Skeletal muscle satellite cell (primary cell): ENCODE data around the gene MCU.
A peak's percentile ranks its signal among the peaks of the same experiment; 100 is the strongest.

Source experiments
- H3K27me3 ChIP-seq: 2 replicates; pipeline ENCODE4 v1.7.0; 2013; ENCODE audit warnings: low read length; ENCODE audit not compliant: control insufficient read depth, insufficient read depth
- H3K36me3 ChIP-seq: 2 replicates; pipeline ENCODE4 v1.7.0; 2013; ENCODE audit warnings: mild to moderate bottlenecking, control low read depth, low read length; ENCODE audit not compliant: insufficient read depth
- H3K4me1 ChIP-seq: 2 replicates; pipeline ENCODE4 v1.7.0; 2013; ENCODE audit warnings: low read length; ENCODE audit not compliant: control insufficient read depth, insufficient read depth
- H3K4me2 ChIP-seq: 2 replicates; pipeline ENCODE4 v1.7.0; 2013; ENCODE audit warnings: mild to moderate bottlenecking, low read length
- H3K4me3 ChIP-seq: 2 replicates; pipeline ENCODE4 v1.7.0; 2013; ENCODE audit warnings: low read length
- H3K9ac ChIP-seq: 2 replicates; pipeline ENCODE4 v1.7.0; 2013; ENCODE audit warnings: mild to moderate bottlenecking, low read depth, low read length, moderate library complexity
- H3K9me3 ChIP-seq: replicated peaks from 2 replicates; pipeline ENCODE4 v1.7.0; 2013; ENCODE audit warnings: mild to moderate bottlenecking, control low read depth, low read length

Gene MCU

GRCh38 chr10:72796042-72796441 is 104.1 kb downstream of the MCU start:
- H3K27me3 ChIP-seq = no peaks in the 10 kb centered on the region
- no peak overlapping the region for H3K9ac ChIP-seq
- H3K9me3 ChIP-seq = no peaks in the 10 kb centered on the region
- peaks cover 8% of the 10 kb centered on the region for H3K4me1 ChIP-seq
- H3K4me2 ChIP-seq = no peak overlapping the region
- no peak overlapping the region for H3K4me3 ChIP-seq
- no peaks in the 10 kb centered on the region for H3K36me3 ChIP-seq

- Histone ChIP-seq H3K27me3 (no peaks in the 10 kb centered on the region), H3K4me1 (peaks cover 8% of the 10 kb centered on the region), H3K4me2 (no peak overlapping the region), H3K36me3 (no peaks in the 10 kb centered on the region), H3K4me3 (no peak overlapping the region), H3K9ac (no peak overlapping the region), H3K9me3 (no peaks in the 10 kb centered on the region)
Observed at GRCh38 chr10:72796538-72796937, 104.6 kb downstream of the MCU start.

GRCh38 chr10:72800000-72800740 is 108.2 kb downstream of the MCU start:
- Histone ChIP-seq H3K9me3 (no peaks in the 10 kb centered on the region), H3K27me3 (no peaks in the 10 kb centered on the region), H3K4me3 (no peak overlapping the region), H3K4me2 (no peak overlapping the region), H3K4me1 (peaks cover 17% of the 10 kb centered on the region), H3K36me3 (no peaks in the 10 kb centered on the region), H3K9ac (no peak overlapping the region)

- H3K4me3 ChIP-seq = no peak overlapping the region
Observed at GRCh38 chr10:72800741-72801092, 108.8 kb downstream of the MCU start.

GRCh38 chr10:72801263-72801868 is 109.4 kb downstream of the MCU start:
- H3K4me3 ChIP-seq = no peak overlapping the region
- H3K4me1 ChIP-seq = peaks cover 17% of the 10 kb centered on the region
- H3K9me3 ChIP-seq = no peaks in the 10 kb centered on the region
- H3K4me2 ChIP-seq = no peak overlapping the region
- H3K36me3 ChIP-seq = no peaks in the 10 kb centered on the region
- H3K27me3 ChIP-seq = no peaks in the 10 kb centered on the region
- no peak overlapping the region for H3K9ac ChIP-seq

More at GRCh38 chr10:72800741-72801092, 108.8 kb downstream of the MCU start:
- Histone ChIP-seq H3K4me1 (peaks cover 17% of the 10 kb centered on the region), H3K27me3 (no peaks in the 10 kb centered on the region), H3K9me3 (no peaks in the 10 kb centered on the region), H3K9ac (no peak overlapping the region), H3K36me3 (no peaks in the 10 kb centered on the region), H3K4me2 (no peak overlapping the region)

- H3K4me3 ChIP-seq = peak overlapping the region; percentile 53
- H3K36me3 ChIP-seq = no peaks in the 10 kb centered on the region
- no peaks in the 10 kb centered on the region for H3K9me3 ChIP-seq
- peaks cover 17% of the 10 kb centered on the region for H3K4me1 ChIP-seq
- H3K9ac ChIP-seq = peak overlapping the region; percentile 68
- no peaks in the 10 kb centered on the region for H3K27me3 ChIP-seq
- H3K4me2 ChIP-seq = peak overlapping the region; percentile 79
Observed at GRCh38 chr10:72802332-72802731, 110.4 kb downstream of the MCU start.

GRCh38 chr10:72802763-72803505 is 111.0 kb downstream of the MCU start:
- Histone ChIP-seq H3K4me3 (peak overlapping the region; percentile 53), H3K27me3 (no peaks in the 10 kb centered on the region), H3K36me3 (no peaks in the 10 kb centered on the region), H3K4me2 (peak overlapping the region; percentile 79), H3K9ac (peak overlapping the region; percentile 68), H3K4me1 (peaks cover 17% of the 10 kb centered on the region), H3K9me3 (no peaks in the 10 kb centered on the region)

- H3K4me2 ChIP-seq = no peak overlapping the region
- no peak overlapping the region for H3K4me3 ChIP-seq
- H3K36me3 ChIP-seq = no peaks in the 10 kb centered on the region
- no peaks in the 10 kb centered on the region for H3K9me3 ChIP-seq
- H3K4me1 ChIP-seq = peaks cover 18% of the 10 kb centered on the region
- H3K27me3 ChIP-seq = no peaks in the 10 kb centered on the region
- H3K9ac ChIP-seq = no peak overlapping the region
Observed at GRCh38 chr10:72808001-72808400, 116.1 kb downstream of the MCU start.

GRCh38 chr10:72809006-72809405 is 117.1 kb downstream of the MCU start:
- Histone ChIP-seq H3K36me3 (no peaks in the 10 kb centered on the region), H3K4me3 (no peak overlapping the region), H3K9me3 (no peaks in the 10 kb centered on the region), H3K27me3 (no peaks in the 10 kb centered on the region), H3K9ac (no peak overlapping the region), H3K4me1 (peaks cover 20% of the 10 kb centered on the region), H3K4me2 (no peak overlapping the region)

- Histone ChIP-seq H3K4me1 (peaks cover 31% of the 10 kb centered on the region), H3K9me3 (no peaks in the 10 kb centered on the region), H3K27me3 (no peaks in the 10 kb centered on the region), H3K4me2 (no peak overlapping the region), H3K36me3 (no peaks in the 10 kb centered on the region), H3K4me3 (no peak overlapping the region), H3K9ac (no peak overlapping the region)
Observed at GRCh38 chr10:72810976-72811375, 119.0 kb downstream of the MCU start.

- H3K9ac ChIP-seq = no peak overlapping the region
- H3K4me1 ChIP-seq = peaks cover 31% of the 10 kb centered on the region
- H3K4me3 ChIP-seq = peak overlapping the region; percentile 13
- H3K9me3 ChIP-seq = no peaks in the 10 kb centered on the region
- H3K4me2 ChIP-seq = peak overlapping the region; percentile 73
- no peaks in the 10 kb centered on the region for H3K27me3 ChIP-seq
- no peaks in the 10 kb centered on the region for H3K36me3 ChIP-seq
Observed at GRCh38 chr10:72812415-72812752, 120.4 kb downstream of the MCU start.
